ENCODE measurements around the gene LRR1. TPM values are rescaled to one million over a fixed set of nuclear protein-coding genes. Genes with fewer than 3 reads are reported as not detected.
"Not testable (repeated sequence)": the region's sequence is repeated elsewhere in the genome, so short reads cannot be mapped to it uniquely, and the experiment has no call there.

Gene LRR1
- total and polyA plus RNA-seq, 9 donors, result 4.1 to 8.0 (median 6.5) TPM

DNA sequence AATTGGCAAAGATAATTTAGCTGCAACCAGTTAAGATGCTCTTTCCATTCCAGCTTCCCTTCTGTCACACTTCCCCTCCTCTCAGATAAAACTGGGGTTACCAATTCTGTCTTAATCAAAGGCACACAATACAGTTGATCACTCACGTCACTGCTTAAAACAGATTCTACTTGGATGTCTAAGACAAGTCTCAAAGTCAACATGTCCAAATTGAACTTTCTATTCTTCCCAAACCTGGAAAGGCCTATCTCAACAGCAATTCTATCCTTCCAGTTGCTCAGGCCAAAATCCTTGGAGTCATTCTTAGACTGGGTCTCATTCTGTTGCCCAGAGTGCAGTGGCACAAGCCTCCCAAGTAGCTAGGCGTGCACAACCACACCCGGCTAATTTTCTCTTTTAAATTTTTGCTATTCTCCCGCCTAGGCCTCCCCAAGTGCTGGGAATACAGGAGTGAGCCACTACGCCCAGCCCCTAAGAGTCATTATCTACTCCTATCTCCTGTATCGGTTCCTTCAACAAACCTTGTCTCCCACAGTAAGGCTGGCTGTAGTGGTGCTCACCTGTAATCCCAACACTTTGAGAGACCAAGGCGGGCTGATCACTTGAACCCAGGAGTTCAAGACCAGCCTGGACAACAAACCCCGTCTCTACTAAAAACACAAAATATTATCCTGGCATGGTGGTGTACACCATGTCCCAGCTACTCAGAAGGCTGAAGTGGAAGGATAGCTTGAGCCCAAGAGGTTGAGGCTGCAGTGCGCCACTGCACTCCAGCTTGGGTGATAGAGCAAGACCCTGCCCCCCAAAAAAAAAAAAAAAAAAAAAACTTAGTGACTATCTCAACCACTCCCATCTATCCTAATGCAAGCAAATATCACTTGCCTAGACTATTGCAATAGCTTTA lies 17.3 kb upstream of the LRR1 start:
- Histone ChIP-seq H3K4me1 (ENCODE audit: insufficient read depth) (peaks cover 6% of the 10 kb centered on the region), H3K27ac (no peak overlapping the region), H3K4me3 (no peak overlapping the region), H3K27me3 (no peaks in the 10 kb centered on the region), H3K36me3 (no peaks in the 10 kb centered on the region), H3K9me3 (no peaks in the 10 kb centered on the region)
- intact Hi-C loops (cut with DNase I), result no loop called here
- TF ChIP-seq, protein P1, sequence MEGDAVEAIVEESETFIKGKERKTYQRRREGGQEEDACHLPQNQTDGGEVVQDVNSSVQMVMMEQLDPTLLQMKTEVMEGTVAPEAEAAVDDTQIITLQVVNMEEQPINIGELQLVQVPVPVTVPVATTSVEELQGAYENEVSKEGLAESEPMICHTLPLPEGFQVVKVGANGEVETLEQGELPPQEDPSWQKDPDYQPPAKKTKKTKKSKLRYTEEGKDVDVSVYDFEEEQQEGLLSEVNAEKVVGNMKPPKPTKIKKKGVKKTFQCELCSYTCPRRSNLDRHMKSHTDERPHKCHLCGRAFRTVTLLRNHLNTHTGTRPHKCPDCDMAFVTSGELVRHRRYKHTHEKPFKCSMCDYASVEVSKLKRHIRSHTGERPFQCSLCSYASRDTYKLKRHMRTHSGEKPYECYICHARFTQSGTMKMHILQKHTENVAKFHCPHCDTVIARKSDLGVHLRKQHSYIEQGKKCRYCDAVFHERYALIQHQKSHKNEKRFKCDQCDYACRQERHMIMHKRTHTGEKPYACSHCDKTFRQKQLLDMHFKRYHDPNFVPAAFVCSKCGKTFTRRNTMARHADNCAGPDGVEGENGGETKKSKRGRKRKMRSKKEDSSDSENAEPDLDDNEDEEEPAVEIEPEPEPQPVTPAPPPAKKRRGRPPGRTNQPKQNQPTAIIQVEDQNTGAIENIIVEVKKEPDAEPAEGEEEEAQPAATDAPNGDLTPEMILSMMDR (IDR thresholded peaks at IDR 0.05), result no peak
- TF ChIP-seq POLR2A (IDR thresholded peaks at IDR 0.05), result no peak
- no peak for TF ChIP-seq EP300 (IDR thresholded peaks at IDR 0.05)
- no peak for DNase-seq
- WGBS, 3 donors, result 72 to 94% (median 74%) methylated on average over 9 of the region's 9 CpGs

DNA sequence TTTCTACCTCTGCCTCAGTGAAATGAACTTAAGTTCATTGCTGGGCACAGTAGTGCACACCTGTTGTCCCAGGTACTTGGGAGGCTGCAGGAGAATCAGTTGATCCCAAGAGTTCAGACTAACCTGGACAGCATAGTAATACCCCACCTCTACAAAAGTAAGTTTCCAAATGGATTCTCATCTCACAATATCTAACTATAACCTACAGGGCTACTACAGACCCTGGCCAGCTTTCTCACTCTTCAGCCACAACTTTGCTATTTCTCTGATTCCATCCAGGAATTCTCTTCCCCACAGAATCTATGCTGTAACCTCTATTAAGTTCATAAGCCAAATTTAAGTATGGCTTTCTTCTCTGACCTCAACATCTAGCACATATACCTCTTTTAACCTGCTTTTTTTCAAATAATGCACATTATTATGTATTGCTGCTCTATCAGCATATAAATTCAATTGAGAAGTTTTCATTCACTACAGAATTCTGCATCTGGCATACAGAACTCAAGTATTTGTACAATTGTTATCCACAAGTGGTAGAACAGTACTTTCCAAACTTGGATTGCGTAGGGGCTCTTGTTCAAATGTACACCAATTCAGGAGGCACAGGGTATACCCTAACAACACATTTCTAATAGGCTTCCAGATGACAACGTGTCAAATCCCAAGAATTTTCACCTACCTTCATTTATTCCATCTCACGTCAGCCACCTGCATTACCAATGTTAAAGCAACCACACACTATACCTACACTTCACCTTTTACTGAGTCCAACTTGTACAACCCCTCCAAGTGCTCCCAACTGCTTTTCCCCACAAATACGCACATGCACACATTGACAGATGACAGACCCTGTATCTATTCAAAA lies 16.4 kb upstream of the LRR1 start:
- Histone ChIP-seq H3K4me3 (no peak overlapping the region), H3K27ac (no peak overlapping the region), H3K9me3 (no peaks in the 10 kb centered on the region), H3K4me1 (ENCODE audit: insufficient read depth) (peaks cover 6% of the 10 kb centered on the region), H3K27me3 (no peaks in the 10 kb centered on the region), H3K36me3 (no peaks in the 10 kb centered on the region)
- WGBS, 3 donors, result 88 to 94% (median 91%) methylated on average over 4 of the region's 4 CpGs
- TF ChIP-seq POLR2A (IDR thresholded peaks at IDR 0.05) (no peak), EP300 (IDR thresholded peaks at IDR 0.05) (no peak)
- TF ChIP-seq, protein P1 (IDR thresholded peaks at IDR 0.05), result no peak
- DNase-seq, result no peak
- intact Hi-C loops (cut with DNase I), result no loop called here

DNA sequence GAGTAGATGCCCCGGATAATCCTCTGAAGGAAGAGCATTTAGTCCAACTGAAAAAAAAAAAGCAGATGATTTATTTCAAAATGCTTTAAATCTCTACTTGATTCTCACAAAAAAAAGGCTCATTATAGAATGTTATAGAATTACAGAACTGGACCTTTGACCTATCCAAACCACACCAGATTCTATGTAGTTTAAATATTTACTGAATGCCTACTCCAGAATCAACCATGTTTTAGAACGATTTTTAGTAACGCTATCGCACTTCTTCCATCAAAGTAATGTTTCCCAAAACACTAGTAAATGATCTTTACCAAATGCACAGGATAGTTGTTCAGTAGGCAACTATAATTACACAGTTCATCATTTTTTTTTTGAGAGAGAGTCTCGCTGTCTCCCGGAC lies 15.1 kb upstream of the LRR1 start:
- TF ChIP-seq, protein P1 (IDR thresholded peaks at IDR 0.05), result no peak
- TF ChIP-seq POLR2A (IDR thresholded peaks at IDR 0.05) (no peak), EP300 (IDR thresholded peaks at IDR 0.05) (no peak)
- intact Hi-C loops (cut with DNase I), result no loop called here
- Histone ChIP-seq H3K4me1 (ENCODE audit: insufficient read depth) (peaks cover 6% of the 10 kb centered on the region), H3K4me3 (no peak overlapping the region), H3K27me3 (no peaks in the 10 kb centered on the region), H3K27ac (no peak overlapping the region), H3K9me3 (no peaks in the 10 kb centered on the region), H3K36me3 (no peaks in the 10 kb centered on the region)
- DNase-seq, result no peak
- 69 to 82% (median 78%) methylated on average over 6 of the region's 6 CpGs for WGBS, 3 donors

DNA sequence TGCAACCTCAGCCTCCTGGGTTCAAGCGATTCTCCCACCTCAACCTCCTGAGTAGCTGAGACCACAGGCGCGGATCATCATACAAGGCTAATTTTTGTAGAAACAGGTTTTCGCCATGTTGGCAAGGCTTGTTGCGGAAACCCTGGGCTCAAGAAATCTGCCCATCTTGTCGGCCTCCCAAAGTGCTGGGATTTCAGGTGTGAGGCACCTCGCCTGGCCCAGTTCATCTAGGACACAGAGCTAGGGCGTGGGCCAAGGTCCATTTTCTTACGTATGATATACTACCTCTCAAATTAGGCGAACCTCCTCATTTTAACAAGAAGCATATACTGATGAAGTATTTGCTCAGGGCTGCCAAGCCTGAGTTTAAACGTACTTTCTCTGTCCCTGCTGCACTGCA lies 14.7 kb upstream of the LRR1 start:
- no peak overlapping the region for H3K4me3 ChIP-seq
- H3K27ac ChIP-seq, result no peak overlapping the region
- no peaks in the 10 kb centered on the region for H3K9me3 ChIP-seq
- H3K4me1 ChIP-seq (ENCODE audit: insufficient read depth), result peaks cover 6% of the 10 kb centered on the region
- TF ChIP-seq POLR2A (IDR thresholded peaks at IDR 0.05) (no peak), EP300 (IDR thresholded peaks at IDR 0.05) (no peak)
- TF ChIP-seq, protein P1 (IDR thresholded peaks at IDR 0.05), result no peak
- WGBS, 3 donors, result 86 to 92% (median 90%) methylated on average over 11 of the region's 11 CpGs
- H3K36me3 ChIP-seq, result no peaks in the 10 kb centered on the region
- DNase-seq, result no peak
- H3K27me3 ChIP-seq, result no peaks in the 10 kb centered on the region
- intact Hi-C loops (cut with DNase I), result no loop called here

DNA sequence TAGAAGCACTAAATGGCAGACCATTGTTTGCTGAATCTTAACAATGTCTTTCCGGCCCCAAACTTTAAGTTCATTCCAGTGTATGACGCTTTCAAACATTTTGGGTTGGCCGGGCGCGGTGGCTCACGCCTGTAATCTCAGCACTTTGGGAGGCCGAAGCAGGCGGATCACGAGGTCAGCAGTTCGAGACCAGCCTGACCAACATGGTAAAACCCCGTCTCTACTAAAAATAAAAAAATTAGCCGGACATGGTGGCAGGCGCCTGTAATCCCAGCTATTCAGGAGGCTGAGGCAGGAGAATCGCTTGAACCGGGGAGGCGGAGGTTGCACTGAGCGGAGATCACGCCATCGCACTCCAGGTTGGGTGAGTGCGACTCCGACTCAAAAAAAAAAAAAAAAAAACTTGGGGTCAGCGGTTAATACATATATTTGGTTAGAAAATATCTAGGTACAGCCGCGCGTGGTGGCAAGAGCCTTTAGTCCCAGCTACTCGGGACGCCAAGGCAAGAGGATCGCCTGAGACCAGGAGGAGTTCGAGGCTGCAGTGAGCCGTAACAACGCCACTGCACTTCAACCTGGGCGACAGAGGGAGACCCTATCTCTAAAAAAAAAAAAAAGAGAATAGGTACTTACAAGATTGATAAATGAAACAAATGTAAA lies 13.6 kb upstream of the LRR1 start:
- H3K36me3 ChIP-seq; intact Hi-C loops (cut with DNase I): not testable (repeated sequence)

More for the DNA sequence above, 13.6 kb upstream of the LRR1 start:
- peak overlapping the region; percentile 98 for H3K4me3 ChIP-seq
- H3K27me3 ChIP-seq; H3K27ac ChIP-seq; H3K4me1 ChIP-seq (ENCODE audit: insufficient read depth); H3K9me3 ChIP-seq; DNase-seq: not testable (repeated sequence)
- 6 to 21% (median 10%) methylated on average over 32 of the region's 32 CpGs for WGBS, 3 donors

Measured in ovary (tissue), 9 donors.